ENCODE measurements around the gene L3MBTL3. TPM values are rescaled to one million over a fixed set of nuclear protein-coding genes. Genes with fewer than 3 reads are reported as not detected.

Gene L3MBTL3
- polyA plus RNA-seq, 1 donor = 21.4 TPM

- DNase-seq = no peak
These were observed 164.1 kb downstream of the L3MBTL3 start for GRCh38 chr6:130182466-130182865.

GRCh38 chr6:130183271-130184222, 165.2 kb downstream of the L3MBTL3 start:
- no peak for DNase-seq

- no peak for DNase-seq
These were observed 167.3 kb downstream of the L3MBTL3 start for GRCh38 chr6:130185658-130186057.

- DNase-seq = no peak
These were observed 169.2 kb downstream of the L3MBTL3 start for GRCh38 chr6:130187335-130188206.

GRCh38 chr6:130188207-130188899, 170.0 kb downstream of the L3MBTL3 start:
- no peak for DNase-seq

- DNase-seq = no peak
These were observed 171.4 kb downstream of the L3MBTL3 start for GRCh38 chr6:130189531-130190397.

Other genes with a start within 250 kb of the L3MBTL3 start
- gene TMEM244, start 157.3 kb upstream of the L3MBTL3 start, polyA plus RNA-seq (ENCODE audit: insufficient read length) = not detected
- 1.1 TPM for gene SAMD3, start 204.4 kb downstream of the L3MBTL3 start, polyA plus RNA-seq (ENCODE audit: insufficient read length)